ENCODE results near the gene SUPT20HL2. TPM values are rescaled to one million over a fixed set of nuclear protein-coding genes. Genes with fewer than 3 reads are reported as not detected.
"Not testable (repeated sequence)": the region's sequence is repeated elsewhere in the genome, so short reads cannot be mapped to it uniquely, and the experiment has no call there.

The SUPT20HL2 gene
- not detected for total RNA-seq

DNA sequence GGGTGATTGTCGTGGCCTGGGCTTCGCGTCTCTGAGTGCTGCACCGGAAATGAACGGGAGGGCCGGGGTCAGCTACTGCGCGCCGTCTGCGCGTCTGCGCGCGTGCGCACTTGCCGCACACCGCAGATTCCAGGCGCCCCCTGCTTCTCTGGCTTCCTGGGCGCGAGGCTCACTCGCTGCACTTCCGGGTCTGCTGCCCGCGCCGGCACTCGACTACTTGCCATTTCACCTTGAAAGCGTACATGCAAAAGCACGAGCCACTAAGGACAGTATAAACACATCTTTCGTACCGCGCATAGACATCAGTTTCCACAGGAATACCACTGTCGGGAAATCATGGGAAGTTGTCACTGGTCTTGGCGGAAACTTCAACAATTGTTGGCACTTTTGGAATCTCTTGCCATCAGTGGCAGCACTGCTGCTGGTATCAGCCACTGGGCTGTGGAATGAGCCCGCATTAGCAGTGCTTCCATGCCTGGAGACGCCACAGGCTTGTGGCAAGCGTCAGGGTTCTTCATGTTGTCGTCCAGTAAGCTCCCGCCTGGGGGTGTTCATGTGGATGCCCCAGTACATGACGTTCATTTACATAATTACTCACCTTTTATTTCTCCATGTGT is at the start of gene SUPT20HL2:
SUPT20HL2 (minus strand) TSS at position 51 of the 617 bp plus-strand sequence. CDS start 754 bp downstream, outside the sequence.
- Mint-ChIP-seq H3K36me3 (no peaks in the 10 kb centered on the region), H3K9me3 (no peaks in the 10 kb centered on the region), H3K4me3 (no peak within 1 kb of the TSS), H3K4me1 (no peaks in the 10 kb centered on the region), H3K27me3 (no peaks in the 10 kb centered on the region), H3K27ac (no peak within 1 kb of the TSS)
- ATAC-seq (ENCODE audit: low read depth) (no peak), DNase-seq (no peak)
- POLR2A ChIA-PET, result no interaction called here

- H3K4me1 Mint-ChIP-seq; ATAC-seq (ENCODE audit: low read depth); H3K4me3 Mint-ChIP-seq; POLR2A ChIA-PET; H3K27me3 Mint-ChIP-seq; H3K27ac Mint-ChIP-seq; H3K9me3 Mint-ChIP-seq; H3K36me3 Mint-ChIP-seq; DNase-seq: not testable (repeated sequence)
Observed at GRCh38 chrX:24362089-24362745, 48.3 kb upstream of the SUPT20HL2 start.

DNA sequence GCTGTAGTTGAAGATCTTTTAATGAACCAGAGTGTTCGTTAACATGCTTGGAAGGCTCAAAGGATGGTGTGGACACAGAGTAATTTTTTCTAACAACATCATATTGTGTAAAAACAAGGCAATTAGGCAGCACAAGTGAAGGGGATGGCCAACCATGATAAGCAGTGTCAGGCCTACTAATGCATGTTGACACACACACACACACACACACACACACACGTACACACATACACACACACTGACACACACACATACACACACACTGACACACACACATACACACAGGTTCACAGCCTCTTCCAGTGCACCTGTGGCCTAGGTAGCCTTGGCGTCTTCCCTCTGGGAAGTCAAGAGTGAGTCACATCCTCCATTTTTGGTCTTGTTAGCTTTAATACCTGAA is 46.4 kb upstream of the SUPT20HL2 start, which contains the start of gene SUPT20HL1:
SUPT20HL1 (plus strand) TSS at position 368 of the 400 bp plus-strand sequence. CDS start 2,122 bp downstream, outside the sequence.
- Mint-ChIP-seq H3K36me3 (no peaks in the 10 kb centered on the region), H3K9me3 (no peaks in the 10 kb centered on the region), H3K27me3 (peaks cover 2% of the 10 kb centered on the region), H3K4me3 (no peak within 1 kb of the TSS), H3K4me1 (peaks cover 6% of the 10 kb centered on the region), H3K27ac (no peak within 1 kb of the TSS)
- POLR2A ChIA-PET, result interaction anchor here (0.6 kb wide), 1 partner anchor 77 kb away, joined by 5 read pairs; no protein-coding TSS in a partner anchor
- DNase-seq, result no peak
- ATAC-seq (ENCODE audit: low read depth), result no peak

GRCh38 chrX:24357106-24357505 is 43.2 kb upstream of the SUPT20HL2 start:
- H3K27ac Mint-ChIP-seq, result no peak overlapping the region
- POLR2A ChIA-PET, result no interaction called here
- H3K4me1 Mint-ChIP-seq, result peaks cover 5% of the 10 kb centered on the region
- H3K36me3 Mint-ChIP-seq, result no peaks in the 10 kb centered on the region
- H3K27me3 Mint-ChIP-seq, result peaks cover 2% of the 10 kb centered on the region
- ATAC-seq (ENCODE audit: low read depth) (peak; percentile 30), DNase-seq (no peak)
- no peaks in the 10 kb centered on the region for H3K9me3 Mint-ChIP-seq
- H3K4me3 Mint-ChIP-seq, result no peak overlapping the region

DNA sequence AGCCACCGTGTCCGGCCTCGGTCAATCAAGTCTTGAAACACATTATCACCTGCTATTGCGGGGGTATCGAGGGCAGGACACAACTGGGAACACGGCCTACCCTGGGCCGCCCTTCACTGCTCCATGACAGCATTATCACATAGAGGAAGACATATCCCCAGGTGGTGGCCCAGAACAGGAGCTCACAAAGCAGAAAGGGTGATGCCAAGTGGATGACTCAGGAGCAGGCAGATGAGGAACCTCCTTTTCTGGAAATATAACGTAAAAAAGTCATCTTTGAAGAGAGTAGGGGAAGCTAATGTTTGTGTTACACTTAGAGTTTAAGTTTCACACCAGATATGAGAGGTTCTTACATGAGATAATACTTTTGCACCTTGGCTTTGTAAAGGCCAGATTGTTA is 41.2 kb upstream of the SUPT20HL2 start:
- no peaks in the 10 kb centered on the region for H3K9me3 Mint-ChIP-seq
- peaks cover 5% of the 10 kb centered on the region for H3K4me1 Mint-ChIP-seq
- no peak overlapping the region for H3K27ac Mint-ChIP-seq
- no peak for DNase-seq
- H3K36me3 Mint-ChIP-seq, result no peaks in the 10 kb centered on the region
- no peaks in the 10 kb centered on the region for H3K27me3 Mint-ChIP-seq
- H3K4me3 Mint-ChIP-seq, result no peak overlapping the region
- ATAC-seq (ENCODE audit: low read depth), result no peak
- POLR2A ChIA-PET, result no interaction called here

DNA sequence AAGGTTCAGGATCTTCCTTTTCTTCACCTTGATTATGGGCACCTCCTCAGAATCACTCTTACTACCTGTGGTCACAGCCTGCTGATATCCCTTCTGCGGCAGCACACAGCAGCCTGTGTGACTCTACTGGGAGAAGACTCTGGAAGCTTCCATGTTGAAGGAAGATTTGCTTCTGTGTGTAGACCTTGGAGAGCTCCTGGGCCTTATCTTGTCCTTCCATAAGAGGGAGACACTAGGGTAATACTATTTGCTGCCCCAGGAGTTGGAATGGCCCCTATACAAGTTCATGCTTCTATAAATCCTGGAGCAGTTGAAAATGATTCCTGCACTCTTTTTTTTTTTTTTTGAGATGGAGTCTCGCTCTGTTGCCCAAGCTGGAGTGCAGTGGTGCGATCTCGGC is 36.3 kb upstream of the SUPT20HL2 start:
- Mint-ChIP-seq H3K27me3 (no peaks in the 10 kb centered on the region), H3K27ac (no peak overlapping the region), H3K4me1 (no peaks in the 10 kb centered on the region), H3K9me3 (no peaks in the 10 kb centered on the region), H3K36me3 (no peaks in the 10 kb centered on the region), H3K4me3 (no peak overlapping the region)
- DNase-seq, result no peak
- ATAC-seq (ENCODE audit: low read depth), result no peak
- POLR2A ChIA-PET, result no interaction called here

DNA sequence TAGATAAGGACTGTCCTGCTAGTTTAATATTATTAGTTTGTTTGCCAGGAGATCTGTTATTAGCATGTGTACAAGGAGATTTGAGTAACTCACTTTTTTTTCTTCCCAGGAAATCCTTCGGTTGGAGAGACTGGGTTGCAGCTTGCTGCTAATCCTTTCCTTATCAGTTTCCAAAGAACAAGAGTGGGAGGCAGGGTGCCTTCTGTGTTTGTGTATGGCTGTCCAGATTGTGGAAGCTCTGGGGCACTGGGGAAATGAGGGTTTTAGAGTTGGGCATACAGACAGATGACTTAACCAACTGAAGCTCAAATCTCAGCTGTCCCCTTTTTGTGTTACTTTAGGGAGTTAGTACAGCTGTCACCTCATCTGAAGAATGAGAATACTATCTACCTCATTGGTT is 34.0 kb upstream of the SUPT20HL2 start:
- DNase-seq (no peak), ATAC-seq (ENCODE audit: low read depth) (no peak)
- Mint-ChIP-seq H3K27me3 (no peaks in the 10 kb centered on the region), H3K4me1 (peaks cover 6% of the 10 kb centered on the region), H3K4me3 (no peak overlapping the region), H3K27ac (no peak overlapping the region), H3K36me3 (no peaks in the 10 kb centered on the region), H3K9me3 (no peaks in the 10 kb centered on the region)
- POLR2A ChIA-PET, result no interaction called here

GRCh38 chrX:24343719-24344118 is 29.9 kb upstream of the SUPT20HL2 start:
- DNase-seq, result no peak
- H3K27me3 Mint-ChIP-seq, result peaks cover 9% of the 10 kb centered on the region
- H3K4me3 Mint-ChIP-seq, result peak overlapping the region; percentile 64

DNA sequence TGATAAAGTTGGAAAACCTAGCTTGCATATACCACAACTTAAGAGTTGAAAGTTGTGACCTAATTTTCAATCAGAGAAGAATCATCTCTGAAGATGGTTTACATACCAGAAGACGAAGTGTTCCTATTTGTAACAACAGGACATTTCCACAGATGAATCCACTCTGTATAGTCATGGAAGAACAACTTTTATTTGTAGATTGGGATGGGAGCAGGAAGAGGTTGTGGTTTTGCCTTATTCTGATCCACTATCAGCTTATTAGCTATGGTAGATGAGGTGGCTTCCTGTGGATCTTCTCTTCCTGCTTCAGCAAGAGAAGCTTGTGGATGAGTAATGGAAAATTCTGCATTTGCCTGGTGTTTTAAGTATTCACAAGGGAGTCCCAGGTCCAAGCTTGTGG is 27.9 kb upstream of the SUPT20HL2 start:
- POLR2A ChIA-PET, result no interaction called here
- Mint-ChIP-seq H3K27me3 (peaks cover 9% of the 10 kb centered on the region), H3K4me3 (no peak overlapping the region), H3K9me3 (no peaks in the 10 kb centered on the region), H3K4me1 (peaks cover 8% of the 10 kb centered on the region), H3K27ac (no peak overlapping the region), H3K36me3 (no peaks in the 10 kb centered on the region)
- DNase-seq, result no peak
- no peak for ATAC-seq (ENCODE audit: low read depth)

More at GRCh38 chrX:24343719-24344118, 29.9 kb upstream of the SUPT20HL2 start:
- H3K9me3 Mint-ChIP-seq, result no peaks in the 10 kb centered on the region
- peaks cover 8% of the 10 kb centered on the region for H3K4me1 Mint-ChIP-seq
- peak; percentile 67 for ATAC-seq (ENCODE audit: low read depth)
- no peak overlapping the region for H3K27ac Mint-ChIP-seq
- POLR2A ChIA-PET, result no interaction called here
- H3K36me3 Mint-ChIP-seq, result no peaks in the 10 kb centered on the region

DNA sequence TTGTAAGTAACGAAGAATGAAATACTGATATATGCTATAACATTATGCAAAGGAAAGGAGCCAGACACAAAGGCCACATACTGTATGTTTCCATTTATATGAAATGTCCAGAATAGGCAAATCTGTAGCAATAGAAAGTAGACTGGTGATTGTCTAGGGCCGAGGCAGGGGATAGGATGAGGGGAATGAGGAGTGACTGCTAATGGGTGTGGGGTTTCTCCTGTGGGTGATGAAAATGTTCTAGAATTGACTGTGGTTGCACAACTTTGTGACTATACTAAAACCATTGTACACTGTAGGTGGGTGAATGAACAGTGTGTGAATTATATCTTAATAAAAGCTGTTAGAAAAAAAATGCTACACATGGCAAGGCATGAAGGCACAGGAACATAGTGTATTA is 26.6 kb upstream of the SUPT20HL2 start:
- Mint-ChIP-seq H3K9me3 (no peaks in the 10 kb centered on the region), H3K4me1 (peaks cover 8% of the 10 kb centered on the region), H3K4me3 (no peak overlapping the region), H3K36me3 (no peaks in the 10 kb centered on the region), H3K27ac (no peak overlapping the region), H3K27me3 (peaks cover 9% of the 10 kb centered on the region)
- no peak for ATAC-seq (ENCODE audit: low read depth)
- no peak for DNase-seq
- POLR2A ChIA-PET, result no interaction called here

DNA sequence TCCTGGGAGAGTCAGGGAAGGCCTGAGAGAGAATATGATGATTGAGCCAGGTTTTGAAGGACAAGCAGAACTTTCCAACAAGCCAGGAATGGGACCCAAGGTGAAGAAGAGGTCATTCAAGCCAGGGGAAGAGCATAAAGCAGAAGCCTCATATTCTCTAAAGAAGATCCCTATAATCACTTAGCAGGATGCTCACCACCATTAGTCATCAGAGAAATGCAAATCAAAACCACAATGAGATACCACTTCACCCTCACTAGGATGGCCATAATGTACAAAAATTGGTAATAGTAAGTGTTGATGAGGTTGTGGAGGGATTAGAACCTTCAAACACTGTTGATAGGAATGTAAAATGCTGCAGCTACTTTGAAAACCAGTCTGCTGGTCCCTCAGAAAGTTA is 26.0 kb upstream of the SUPT20HL2 start:
- Mint-ChIP-seq H3K36me3 (no peaks in the 10 kb centered on the region), H3K9me3 (no peaks in the 10 kb centered on the region), H3K27me3 (peaks cover 9% of the 10 kb centered on the region), H3K4me3 (no peak overlapping the region), H3K27ac (no peak overlapping the region), H3K4me1 (peaks cover 8% of the 10 kb centered on the region)
- ATAC-seq (ENCODE audit: low read depth), result no peak
- POLR2A ChIA-PET, result no interaction called here
- no peak for DNase-seq

DNA sequence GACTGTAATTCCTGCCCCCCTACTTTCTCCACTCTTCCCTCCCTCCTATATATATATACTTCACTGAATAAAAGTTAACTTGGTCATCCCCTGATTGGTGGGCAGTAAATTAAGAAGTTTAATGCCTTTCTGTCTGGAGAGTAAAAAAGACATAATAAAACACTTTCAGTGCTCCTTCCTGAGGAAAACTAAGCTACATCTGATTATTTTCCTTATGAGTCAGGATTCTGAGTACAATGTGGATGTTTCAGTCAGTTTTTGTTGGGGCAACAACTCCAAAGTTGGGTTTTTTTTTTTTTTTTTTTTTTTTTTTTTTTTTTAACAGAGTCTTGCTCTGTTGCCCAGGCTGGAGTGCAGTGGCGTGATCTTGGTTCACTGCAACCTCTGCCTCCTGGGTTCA is 22.0 kb upstream of the SUPT20HL2 start:
- no peak for DNase-seq
- no peak overlapping the region for H3K4me3 Mint-ChIP-seq
- no peaks in the 10 kb centered on the region for H3K4me1 Mint-ChIP-seq
- peaks cover 5% of the 10 kb centered on the region for H3K27me3 Mint-ChIP-seq
- POLR2A ChIA-PET, result no interaction called here
- no peaks in the 10 kb centered on the region for H3K36me3 Mint-ChIP-seq
- H3K27ac Mint-ChIP-seq, result no peak overlapping the region
- peaks cover 1% of the 10 kb centered on the region for H3K9me3 Mint-ChIP-seq
- no peak for ATAC-seq (ENCODE audit: low read depth)

GRCh38 chrX:24334461-24334860 is 20.6 kb upstream of the SUPT20HL2 start:
- DNase-seq (no peak), ATAC-seq (ENCODE audit: low read depth) (no peak)
- no peaks in the 10 kb centered on the region for H3K4me1 Mint-ChIP-seq
- no peaks in the 10 kb centered on the region for H3K36me3 Mint-ChIP-seq
- H3K27ac Mint-ChIP-seq, result no peak overlapping the region
- H3K4me3 Mint-ChIP-seq, result no peak overlapping the region
- POLR2A ChIA-PET, result no interaction called here
- H3K9me3 Mint-ChIP-seq, result peaks cover 1% of the 10 kb centered on the region
- H3K27me3 Mint-ChIP-seq, result peaks cover 4% of the 10 kb centered on the region

- H3K4me1 Mint-ChIP-seq, result no peaks in the 10 kb centered on the region
- H3K27me3 Mint-ChIP-seq, result peaks cover 4% of the 10 kb centered on the region
- ATAC-seq (ENCODE audit: low read depth) (no peak), DNase-seq (no peak)
- no peaks in the 10 kb centered on the region for H3K36me3 Mint-ChIP-seq
- no peak overlapping the region for H3K27ac Mint-ChIP-seq
- POLR2A ChIA-PET, result no interaction called here
- H3K9me3 Mint-ChIP-seq, result peaks cover 1% of the 10 kb centered on the region
- H3K4me3 Mint-ChIP-seq, result no peak overlapping the region
Observed at GRCh38 chrX:24333371-24333770, 19.5 kb upstream of the SUPT20HL2 start.

Measured in activated naive CD8-positive, alpha-beta T cell treated with anti-CD3 and anti-CD28 coated beads, Interleukin-2, amount 10 ng/mL, durations not matched to agents 7 days and 5 days (primary cell).